Mesangial cell (primary cell): Measurements from ENCODE around the gene EOMES. TPM values are rescaled to one million over a fixed set of nuclear protein-coding genes. Genes with fewer than 3 reads are reported as not detected.

Source experiments
- total RNA-seq: library from RNA; depleted of rRNA; stranded (reverse); fragments of >200 nt; gene quantifications from 2 replicates; pipeline ENCODE4 v1.2.3, GENCODE V29; 2015

The EOMES gene
- total RNA-seq = not detected in 2 replicates

DNA sequence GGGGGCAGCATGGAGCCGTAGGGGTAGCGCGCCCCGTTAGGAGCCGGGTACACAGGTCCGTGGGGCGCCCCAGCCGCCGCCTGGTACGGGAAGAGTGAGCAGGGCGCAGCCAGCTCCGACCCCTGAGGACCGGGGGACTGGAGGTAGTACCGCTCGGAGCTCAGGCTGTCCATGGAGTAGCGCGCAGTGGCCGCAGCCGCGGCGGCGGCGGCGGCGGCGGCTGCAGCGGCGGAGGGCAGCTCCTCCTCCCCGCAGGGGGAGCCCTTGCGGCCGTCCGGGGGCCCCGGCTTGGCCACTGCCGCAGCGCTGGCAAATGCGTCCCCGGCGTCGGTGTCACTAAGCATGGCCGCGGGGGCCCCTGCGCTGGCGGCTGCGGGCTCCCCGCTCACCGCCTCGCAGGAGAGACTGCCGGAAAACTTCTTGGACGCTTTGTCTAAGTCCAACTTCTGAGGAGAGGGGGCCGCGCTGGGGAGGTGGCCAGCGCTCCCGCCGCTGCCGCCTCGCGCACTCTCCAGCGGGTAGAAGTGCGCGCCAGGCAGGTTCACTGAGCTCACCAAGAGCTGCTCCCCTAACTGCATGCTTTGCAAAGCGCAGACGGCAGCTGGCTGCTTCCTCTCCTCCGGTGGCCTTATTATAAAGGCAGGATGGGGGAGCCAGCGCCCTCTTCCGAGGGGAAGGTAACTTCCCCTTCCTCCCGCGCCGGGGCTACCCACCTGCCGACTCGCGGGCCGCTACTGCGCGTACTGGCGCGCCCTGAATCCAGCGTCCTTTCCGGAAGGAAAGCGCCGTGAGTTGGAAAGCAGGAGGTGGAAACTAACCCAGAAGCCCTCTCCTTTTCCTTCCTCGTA lies at the start of gene EOMES:
TSS of gene EOMES (minus strand) at position 607 of the 848 bp plus-strand sequence. CDS start at position 578, 29 bp downstream.

Other genes with a start within 250 kb of the EOMES start
- gene SLC4A7, start 237.9 kb downstream of the EOMES start, total RNA-seq = 20.4 and 24.0 TPM in 2 replicates